ENCODE data around the gene PIGV.
"Not testable (repeated sequence)": the region's sequence is repeated elsewhere in the genome, so short reads cannot be mapped to it uniquely, and the experiment has no call there.

PIGV gene

GRCh38 chr1:26832249-26832960 lies 44.7 kb downstream of the PIGV start:
- DNase-seq (no peak), ATAC-seq (no peak)

GRCh38 chr1:26833432-26834405 lies 46.0 kb downstream of the PIGV start:
- DNase-seq (peak; percentile 84), ATAC-seq (peak; percentile 94)

DNA sequence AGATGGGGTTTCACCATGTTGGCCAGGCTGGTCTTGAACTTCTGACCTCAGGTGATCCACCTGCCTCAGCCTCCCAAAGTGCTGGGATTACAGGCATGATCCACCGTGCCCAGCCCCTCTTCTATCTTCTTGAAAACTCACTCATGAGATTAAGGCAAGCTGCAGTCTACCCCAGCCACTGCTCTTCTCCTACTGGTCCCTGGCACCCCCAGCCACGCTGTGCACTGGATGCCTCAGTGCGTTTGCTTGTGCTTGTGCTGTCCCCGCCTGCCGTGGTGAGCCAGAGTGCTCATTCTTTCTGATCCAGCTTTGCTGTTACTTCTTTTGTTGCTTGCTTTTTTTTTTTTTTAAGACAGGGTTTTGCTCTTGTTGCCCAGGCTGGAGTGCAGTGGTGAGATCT lies 49.9 kb downstream of the PIGV start:
- ATAC-seq, DNase-seq: not testable (repeated sequence)

DNA sequence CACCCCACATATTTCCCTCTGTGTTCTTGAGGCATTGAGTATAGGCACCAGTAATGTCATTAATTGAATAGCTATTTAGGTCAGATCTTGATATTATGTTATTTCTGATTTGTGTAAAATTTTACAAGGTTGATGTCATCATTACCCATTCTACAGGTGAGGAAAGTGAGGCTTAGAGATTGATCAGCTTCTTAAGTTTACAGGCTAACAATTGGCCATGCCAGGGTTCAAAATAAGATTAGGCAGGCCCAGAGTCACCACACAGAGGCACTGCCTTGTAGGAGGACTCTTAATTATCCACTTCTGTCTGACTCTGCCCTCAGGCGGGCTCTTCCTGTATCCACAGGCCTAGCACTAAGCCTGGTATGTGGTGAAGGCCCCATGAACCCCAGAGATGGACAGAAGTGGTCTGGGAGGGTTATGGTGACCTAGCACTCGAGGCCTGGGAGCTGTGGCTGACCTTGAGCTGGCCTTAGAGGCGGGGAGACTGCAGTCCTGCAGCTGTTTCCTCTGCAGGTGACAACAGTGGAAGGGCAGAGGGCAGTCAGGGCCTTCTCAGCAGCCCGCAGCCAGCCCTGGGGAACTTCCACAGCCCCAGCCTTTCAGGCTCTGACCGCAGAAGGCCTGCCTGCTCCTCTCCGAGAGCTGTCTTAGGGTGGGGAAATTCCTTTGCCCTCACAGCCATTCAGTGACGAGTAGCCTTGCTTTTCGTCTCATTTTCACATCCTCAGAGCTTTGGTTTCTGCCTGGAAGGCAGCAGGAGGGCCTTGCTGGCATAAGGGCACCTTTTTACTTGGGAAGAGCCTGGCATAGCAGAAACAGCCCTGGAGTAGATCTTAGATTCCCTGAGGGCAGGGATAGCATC lies 51.0 kb downstream of the PIGV start:
- ATAC-seq (peak; percentile 85), DNase-seq (peak; percentile 44)

- no peak for ATAC-seq
- DNase-seq = no peak
These were observed 51.6 kb downstream of the PIGV start for GRCh38 chr1:26839339-26839722.

- DNase-seq = no peak
- no peak for ATAC-seq
These were observed 52.0 kb downstream of the PIGV start for GRCh38 chr1:26839779-26840178.

GRCh38 chr1:26844424-26845196 lies 56.9 kb downstream of the PIGV start:
- DNase-seq (no peak), ATAC-seq (no peak)

- ATAC-seq, DNase-seq: not testable (repeated sequence)
These were observed 60.1 kb downstream of the PIGV start for GRCh38 chr1:26847826-26848225.
